ENCODE results near the gene SSH3.
"Not testable (repeated sequence)": the region's sequence is repeated elsewhere in the genome, so short reads cannot be mapped to it uniquely, and the experiment has no call there.

DNA sequence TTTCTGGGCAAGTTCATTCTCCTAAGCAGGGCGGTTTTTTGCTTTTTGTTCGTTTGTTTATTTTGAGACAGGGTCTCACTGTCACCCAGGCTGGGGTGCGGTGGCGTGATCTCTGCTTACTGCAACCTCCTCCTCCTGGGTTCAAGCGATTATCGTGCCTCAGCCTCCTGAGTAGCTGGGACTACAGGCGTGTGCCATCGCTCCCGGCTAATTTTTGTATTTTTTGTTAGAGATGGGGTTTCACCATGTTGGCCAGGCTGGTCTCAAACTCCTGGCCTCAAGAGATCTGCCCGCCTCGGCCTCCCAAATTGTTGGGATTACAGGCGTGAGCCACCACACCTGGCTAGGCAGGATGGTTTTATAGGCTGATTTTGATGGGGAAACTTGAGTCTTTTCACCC lies 15.5 kb downstream of the SSH3 start:
- TF ChIP-seq, protein P1, sequence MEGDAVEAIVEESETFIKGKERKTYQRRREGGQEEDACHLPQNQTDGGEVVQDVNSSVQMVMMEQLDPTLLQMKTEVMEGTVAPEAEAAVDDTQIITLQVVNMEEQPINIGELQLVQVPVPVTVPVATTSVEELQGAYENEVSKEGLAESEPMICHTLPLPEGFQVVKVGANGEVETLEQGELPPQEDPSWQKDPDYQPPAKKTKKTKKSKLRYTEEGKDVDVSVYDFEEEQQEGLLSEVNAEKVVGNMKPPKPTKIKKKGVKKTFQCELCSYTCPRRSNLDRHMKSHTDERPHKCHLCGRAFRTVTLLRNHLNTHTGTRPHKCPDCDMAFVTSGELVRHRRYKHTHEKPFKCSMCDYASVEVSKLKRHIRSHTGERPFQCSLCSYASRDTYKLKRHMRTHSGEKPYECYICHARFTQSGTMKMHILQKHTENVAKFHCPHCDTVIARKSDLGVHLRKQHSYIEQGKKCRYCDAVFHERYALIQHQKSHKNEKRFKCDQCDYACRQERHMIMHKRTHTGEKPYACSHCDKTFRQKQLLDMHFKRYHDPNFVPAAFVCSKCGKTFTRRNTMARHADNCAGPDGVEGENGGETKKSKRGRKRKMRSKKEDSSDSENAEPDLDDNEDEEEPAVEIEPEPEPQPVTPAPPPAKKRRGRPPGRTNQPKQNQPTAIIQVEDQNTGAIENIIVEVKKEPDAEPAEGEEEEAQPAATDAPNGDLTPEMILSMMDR (IDR thresholded peaks at IDR 0.05 in 2 of 3, conservative IDR thresholded peaks at IDR 0.05 in 1 of 3; ENCODE audit: borderline replicate concordance in 1 of 3, insufficient read depth in 1 of 3, low read depth in 2 of 3, low read length in 2 of 3) = not testable (repeated sequence)
- TF ChIP-seq, protein P2, sequence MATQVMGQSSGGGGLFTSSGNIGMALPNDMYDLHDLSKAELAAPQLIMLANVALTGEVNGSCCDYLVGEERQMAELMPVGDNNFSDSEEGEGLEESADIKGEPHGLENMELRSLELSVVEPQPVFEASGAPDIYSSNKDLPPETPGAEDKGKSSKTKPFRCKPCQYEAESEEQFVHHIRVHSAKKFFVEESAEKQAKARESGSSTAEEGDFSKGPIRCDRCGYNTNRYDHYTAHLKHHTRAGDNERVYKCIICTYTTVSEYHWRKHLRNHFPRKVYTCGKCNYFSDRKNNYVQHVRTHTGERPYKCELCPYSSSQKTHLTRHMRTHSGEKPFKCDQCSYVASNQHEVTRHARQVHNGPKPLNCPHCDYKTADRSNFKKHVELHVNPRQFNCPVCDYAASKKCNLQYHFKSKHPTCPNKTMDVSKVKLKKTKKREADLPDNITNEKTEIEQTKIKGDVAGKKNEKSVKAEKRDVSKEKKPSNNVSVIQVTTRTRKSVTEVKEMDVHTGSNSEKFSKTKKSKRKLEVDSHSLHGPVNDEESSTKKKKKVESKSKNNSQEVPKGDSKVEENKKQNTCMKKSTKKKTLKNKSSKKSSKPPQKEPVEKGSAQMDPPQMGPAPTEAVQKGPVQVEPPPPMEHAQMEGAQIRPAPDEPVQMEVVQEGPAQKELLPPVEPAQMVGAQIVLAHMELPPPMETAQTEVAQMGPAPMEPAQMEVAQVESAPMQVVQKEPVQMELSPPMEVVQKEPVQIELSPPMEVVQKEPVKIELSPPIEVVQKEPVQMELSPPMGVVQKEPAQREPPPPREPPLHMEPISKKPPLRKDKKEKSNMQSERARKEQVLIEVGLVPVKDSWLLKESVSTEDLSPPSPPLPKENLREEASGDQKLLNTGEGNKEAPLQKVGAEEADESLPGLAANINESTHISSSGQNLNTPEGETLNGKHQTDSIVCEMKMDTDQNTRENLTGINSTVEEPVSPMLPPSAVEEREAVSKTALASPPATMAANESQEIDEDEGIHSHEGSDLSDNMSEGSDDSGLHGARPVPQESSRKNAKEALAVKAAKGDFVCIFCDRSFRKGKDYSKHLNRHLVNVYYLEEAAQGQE (IDR thresholded peaks at IDR 0.05; ENCODE audit: low read depth) = not testable (repeated sequence)
- not testable (repeated sequence) for TF ChIP-seq FOSL1 (IDR thresholded peaks at IDR 0.05; ENCODE audit: low read depth); POLR2A (IDR thresholded peaks at IDR 0.05; ENCODE audit: borderline replicate concordance, extremely low read depth, insufficient read depth, insufficient read length); EZH2 (IDR thresholded peaks at IDR 0.05); RAD21 (IDR thresholded peaks at IDR 0.05; ENCODE audit: low read depth); EZH2phosphoT487 (IDR thresholded peaks at IDR 0.05; ENCODE audit: borderline replicate concordance); POLR2AphosphoS5 (IDR thresholded peaks at IDR 0.05; ENCODE audit: low read depth, low read length)

All from HCT116 (cell line).